T-helper 1 cell treated with Interleukin-12 subunit alpha and Interleukin-12 subunit beta and Interleukin-4 antibody, amounts not matched to agents 30 ng/mL and 1 ng/mL, for 36 hours (primary cell): ENCODE data around the gene GPAM. TPM values are rescaled to one million over a fixed set of nuclear protein-coding genes. Genes with fewer than 3 reads are reported as not detected.
"Not testable (repeated sequence)": the region's sequence is repeated elsewhere in the genome, so short reads cannot be mapped to it uniquely, and the experiment has no call there.

Experiments used
- intact Hi-C: fragments of 100-400 bp; cut with micrococcal nuclease; formaldehyde crosslinking; loops from one replicate; pipeline ENCODE4 v1.15.1; 2024
- total RNA-seq: library from RNA; stranded (reverse); gene quantifications from 2 replicates; pipeline ENCODE4 v1.2.3, GENCODE V29; 2022

GPAM gene
- total RNA-seq, 1 donor from 2014 or later: 7.5 TPM

- intact Hi-C loops: no loop called here
Measured at GRCh38 chr10:112215342-112215774, 31.8 kb upstream of the GPAM start.

- intact Hi-C loops: no loop called here
Measured at GRCh38 chr10:112214298-112214926, 30.8 kb upstream of the GPAM start.

DNA sequence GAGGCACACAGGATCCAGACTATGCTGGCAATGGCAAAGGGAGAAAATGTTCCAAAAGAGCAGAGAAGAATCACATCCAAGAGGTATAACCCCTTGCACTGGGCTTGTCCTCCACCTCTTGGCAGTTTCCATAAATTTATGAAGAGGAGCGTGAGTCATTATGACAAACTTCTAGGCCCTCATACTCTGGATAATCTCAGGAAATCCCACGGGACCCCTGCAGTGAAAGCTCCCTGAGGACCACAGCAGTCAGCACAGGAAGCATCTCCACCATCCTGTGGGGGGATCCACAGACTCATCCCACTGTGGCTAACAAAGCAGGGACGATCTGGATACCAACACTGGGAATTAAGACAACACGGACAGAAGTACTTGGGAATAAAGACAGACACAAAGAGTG is 30.3 kb upstream of the GPAM start:
- intact Hi-C loops: no loop called here

DNA sequence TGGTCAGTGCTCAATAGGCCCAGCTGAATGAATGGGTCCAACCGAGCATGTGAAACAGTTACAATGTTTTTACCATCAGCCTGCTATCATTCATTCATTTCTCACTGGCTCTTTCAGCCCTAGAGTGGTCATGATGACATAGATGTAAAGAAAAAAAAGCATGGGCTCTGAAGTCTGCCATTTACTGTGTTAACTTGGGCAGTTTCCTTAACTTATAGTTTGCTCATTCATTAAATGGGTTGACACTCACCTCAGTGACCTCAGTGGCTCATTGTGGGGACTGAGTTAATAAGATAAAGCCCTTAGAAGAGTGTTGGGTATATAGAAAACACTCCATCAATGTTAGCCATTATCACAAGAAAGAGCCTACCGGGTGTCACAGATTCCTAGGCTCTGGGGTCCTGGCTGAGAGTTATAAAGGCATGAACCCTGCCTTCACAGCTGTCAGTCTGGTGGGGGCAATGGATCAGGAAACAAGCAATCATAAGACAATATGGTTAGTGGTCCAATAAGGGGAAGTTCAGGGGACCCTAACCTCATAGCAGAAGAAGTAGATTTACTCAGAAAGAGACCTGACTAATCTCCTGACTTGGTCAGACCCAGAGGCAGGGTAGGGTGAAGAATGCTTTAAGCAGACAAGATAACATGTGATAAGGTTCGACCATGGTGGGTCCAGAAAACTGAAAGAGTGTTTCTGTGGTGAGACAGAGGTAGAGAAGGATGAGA is 29.7 kb upstream of the GPAM start:
- intact Hi-C loops: no loop called here

DNA sequence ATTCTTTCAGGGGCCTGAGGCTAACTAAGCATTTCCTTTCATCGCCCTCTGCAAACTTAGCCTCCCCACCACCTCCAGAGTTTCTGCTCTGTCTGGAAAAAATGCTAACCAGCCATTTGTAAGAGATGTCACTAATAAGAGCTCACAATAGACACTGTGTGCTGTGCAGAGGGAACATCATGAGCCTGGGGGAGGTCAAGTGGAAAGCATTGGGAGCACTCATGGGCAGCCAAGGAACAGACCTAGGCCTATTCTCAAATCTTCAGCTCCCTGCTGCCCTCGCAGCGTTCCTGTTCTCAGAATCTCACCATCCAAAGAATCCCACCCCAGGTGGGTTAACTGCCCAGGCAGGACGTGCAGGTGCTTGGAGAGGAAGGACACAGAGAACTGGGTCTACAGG is 27.1 kb upstream of the GPAM start:
- intact Hi-C loops: no loop called here

DNA sequence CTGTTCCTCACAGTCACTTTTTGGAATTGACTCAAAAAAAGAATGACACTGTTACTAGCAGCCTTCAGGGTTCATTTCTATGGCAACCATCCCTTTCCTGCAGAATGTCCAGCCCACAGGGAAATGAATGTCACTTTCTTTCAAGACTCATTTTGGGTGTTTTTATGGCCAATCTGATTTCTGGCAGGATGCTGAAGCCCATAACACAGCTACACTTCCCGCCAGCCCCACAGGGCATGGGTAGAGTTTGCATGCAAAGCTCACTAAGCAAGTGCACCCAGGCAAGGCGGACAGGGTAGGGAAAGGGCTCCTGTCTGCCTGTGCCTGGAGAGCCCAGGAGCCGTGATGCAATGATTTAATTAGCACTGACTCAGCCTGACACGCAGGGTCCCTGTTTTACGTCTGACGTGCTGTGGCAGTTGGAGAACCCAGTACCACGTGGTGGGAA is 26.1 kb upstream of the GPAM start:
- intact Hi-C loops: no loop called here

- intact Hi-C loops: no loop called here
Measured at GRCh38 chr10:112208997-112209396, 25.4 kb upstream of the GPAM start.

DNA sequence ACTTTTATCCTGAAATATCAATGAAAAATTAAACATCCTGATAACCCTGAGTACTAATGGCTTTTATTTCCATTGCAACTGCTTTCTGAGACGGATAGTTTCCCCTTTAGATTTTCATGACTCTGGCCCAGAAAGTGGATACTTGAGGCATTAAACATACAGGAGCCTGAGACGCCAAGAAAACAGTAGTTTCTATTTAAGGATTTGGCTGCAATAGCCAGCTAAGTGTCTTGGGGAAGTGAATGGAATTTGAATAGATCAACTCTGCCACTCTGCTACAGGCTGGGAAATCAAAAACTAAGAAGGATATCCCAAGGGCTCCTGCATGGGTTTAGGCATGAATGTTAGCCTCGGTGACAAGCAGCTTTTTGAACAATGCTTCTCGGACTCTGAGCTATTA is 24.7 kb upstream of the GPAM start:
- intact Hi-C loops: no loop called here

- intact Hi-C loops: no loop called here
Measured at GRCh38 chr10:112203328-112204076, 19.9 kb upstream of the GPAM start.

- intact Hi-C loops: no loop called here
Measured at GRCh38 chr10:112202561-112203241, 19.1 kb upstream of the GPAM start.

- intact Hi-C loops: no loop called here
Measured at GRCh38 chr10:112202076-112202475, 18.5 kb upstream of the GPAM start.

- intact Hi-C loops: no loop called here
Measured at GRCh38 chr10:112201334-112201733, 17.8 kb upstream of the GPAM start.

GRCh38 chr10:112200259-112200658 is 16.7 kb upstream of the GPAM start:
- intact Hi-C loops: not testable (repeated sequence)

- intact Hi-C loops: not testable (repeated sequence)
Measured at GRCh38 chr10:112197662-112198061, 14.1 kb upstream of the GPAM start.

- intact Hi-C loops: no loop called here
Measured at GRCh38 chr10:112195224-112195623, 11.7 kb upstream of the GPAM start.

DNA sequence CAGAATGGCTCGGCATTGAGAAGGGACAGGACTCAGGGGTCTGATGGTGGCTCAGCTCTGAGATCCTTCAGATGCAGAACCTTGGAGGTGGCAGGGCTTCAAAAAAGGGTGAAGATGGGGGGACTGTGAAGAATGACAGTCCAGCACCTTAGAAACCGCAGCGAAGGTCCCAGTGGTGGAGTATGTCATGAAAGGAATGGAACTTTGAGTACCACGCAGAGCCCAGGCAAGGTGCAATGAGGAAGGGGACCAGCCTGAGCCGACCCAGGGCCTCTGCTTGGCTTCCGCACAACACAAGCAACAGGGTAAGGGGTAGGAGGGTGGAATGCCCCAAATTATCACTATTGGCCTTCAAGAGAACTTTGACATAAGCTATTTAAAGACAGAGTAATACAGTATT is 8.2 kb upstream of the GPAM start:
- intact Hi-C loops: no loop called here

DNA sequence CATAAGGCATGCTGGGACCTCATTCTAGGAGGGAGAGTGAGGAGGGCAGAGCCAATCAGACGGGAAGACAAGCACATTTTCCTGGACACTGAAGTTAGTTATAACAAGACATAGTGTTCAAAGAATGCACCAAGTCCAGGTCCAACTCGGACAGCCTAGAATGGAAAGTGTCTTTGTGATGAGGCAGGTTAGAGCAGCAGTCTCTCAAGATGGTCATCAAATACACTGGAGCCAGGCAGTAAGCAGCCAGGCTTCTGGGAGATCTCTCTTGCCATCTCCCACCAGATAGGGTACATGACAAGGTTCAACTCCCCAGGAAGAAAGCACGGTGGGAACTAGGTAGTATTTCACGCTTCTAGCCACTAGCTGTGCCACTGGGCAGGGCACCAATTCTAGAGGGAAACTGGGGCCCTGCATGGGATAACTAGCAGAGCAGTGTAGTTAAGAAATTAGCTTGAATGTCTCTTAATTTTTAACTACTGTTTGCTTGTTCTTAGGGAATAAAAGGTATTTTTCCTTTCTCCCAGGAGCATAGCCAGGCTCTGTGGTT is 7.6 kb upstream of the GPAM start:
- intact Hi-C loops: no loop called here

GRCh38 chr10:112189465-112189864 is 5.9 kb upstream of the GPAM start:
- intact Hi-C loops: loop anchor here (10.0 kb wide), 2 partner anchors 1885 to 1965 kb away; partner anchors contain the start of gene SMNDC1

- intact Hi-C loops: loop anchor here (10.0 kb wide), 2 partner anchors 1883 to 1963 kb away; partner anchors contain the start of gene SMNDC1
Measured at GRCh38 chr10:112187527-112187926, 4.0 kb upstream of the GPAM start.

- intact Hi-C loops: loop anchor here (2.0 to 10.0 kb wide), 3 partner anchors 1881 to 1989 kb away; partner anchors contain the start of genes CCDC186 and SMNDC1
Measured at GRCh38 chr10:112185959-112186358, 2.4 kb upstream of the GPAM start.

DNA sequence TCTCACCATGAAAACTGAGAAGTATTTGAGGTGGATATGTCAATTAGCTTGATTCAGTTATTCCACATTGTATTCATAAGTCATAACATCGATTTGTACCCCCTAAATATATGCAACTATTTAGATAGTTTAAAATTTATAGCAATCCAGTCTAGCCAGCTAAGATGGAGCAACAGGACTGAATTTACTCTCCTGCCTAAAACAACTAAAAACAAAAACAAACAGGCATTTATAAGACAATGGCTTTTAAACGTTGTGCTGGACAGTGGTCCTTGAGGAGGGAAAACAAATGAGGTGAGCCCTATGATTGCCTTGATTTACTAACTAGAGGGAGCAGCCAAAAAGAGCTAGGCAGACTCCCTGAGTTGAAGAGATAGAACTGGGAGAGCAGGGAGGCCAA is 814 bp upstream of the GPAM start:
- intact Hi-C loops: loop anchor here (2.0 to 10.0 kb wide), 6 partner anchors 348 to 1990 kb away; partner anchors contain the start of genes CCDC186, DUSP5 and SMNDC1
